ENCODE data around the gene USP25.

The USP25 gene

GRCh38 chr21:15896501-15896900 lies 166.7 kb downstream of the USP25 start:
- H3K27ac Mint-ChIP-seq = no peak overlapping the region
- peaks cover 40% of the 10 kb centered on the region for H3K36me3 Mint-ChIP-seq (ENCODE audit: low read depth)
- H3K9me3 Mint-ChIP-seq = peaks cover 40% of the 10 kb centered on the region
- no peaks in the 10 kb centered on the region for H3K27me3 Mint-ChIP-seq (ENCODE audit: low read depth)
- TF ChIP-seq CTCF (IDR thresholded peaks at IDR 0.05; ENCODE audit: unreplicated experiment in 3 of 3) = no peak
- H3K4me3 Mint-ChIP-seq = no peak overlapping the region
- peaks cover 17% of the 10 kb centered on the region for H3K4me1 Mint-ChIP-seq

DNA sequence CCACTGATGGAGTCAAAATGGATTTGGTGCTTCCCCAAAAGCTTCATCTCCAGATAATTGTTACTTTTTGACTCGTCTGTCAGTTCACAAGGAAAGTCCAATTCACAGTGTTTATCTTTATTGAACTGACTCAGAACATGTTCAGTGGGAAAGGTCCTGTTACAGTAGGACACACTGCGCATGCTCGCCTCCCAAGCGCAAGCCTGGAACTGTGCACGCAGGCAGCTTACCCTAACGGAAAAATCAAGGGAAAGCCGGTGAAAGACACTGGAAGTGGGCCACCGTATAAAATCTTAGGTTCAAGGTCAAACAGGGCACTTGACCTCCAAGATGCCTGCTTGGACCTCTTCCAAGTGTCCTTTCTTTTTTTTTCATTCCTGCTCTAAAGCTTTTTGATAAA lies 174.6 kb downstream of the USP25 start:
- Mint-ChIP-seq H3K4me1 (no peaks in the 10 kb centered on the region), H3K27me3 (ENCODE audit: low read depth) (no peaks in the 10 kb centered on the region), H3K36me3 (ENCODE audit: low read depth) (peaks cover 36% of the 10 kb centered on the region), H3K9me3 (peaks cover 52% of the 10 kb centered on the region), H3K4me3 (no peak overlapping the region), H3K27ac (no peak overlapping the region)
- TF ChIP-seq CTCF (IDR thresholded peaks at IDR 0.05; ENCODE audit: unreplicated experiment in 3 of 3) = no peak

DNA sequence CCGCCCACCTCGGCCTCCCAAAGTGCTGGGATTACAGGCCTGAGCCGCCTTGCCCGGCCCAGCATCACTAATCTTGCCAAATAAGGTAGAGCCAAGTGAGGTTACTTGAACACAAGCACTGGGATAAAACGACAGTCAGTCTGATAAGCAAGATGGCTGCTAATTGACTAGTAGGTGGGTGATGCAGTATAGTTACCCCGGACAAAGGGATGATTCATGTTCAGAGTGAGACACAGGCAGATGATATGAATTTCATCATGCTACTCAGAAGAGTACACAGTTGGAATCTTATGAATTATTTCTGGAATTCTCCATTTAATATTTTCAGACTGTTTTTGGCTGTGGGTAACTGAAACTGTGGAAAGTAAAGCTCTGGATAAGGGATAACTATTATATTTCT lies 178.4 kb downstream of the USP25 start:
- no peaks in the 10 kb centered on the region for H3K27me3 Mint-ChIP-seq (ENCODE audit: low read depth)

GRCh38 chr21:15928196-15928595 lies 198.4 kb downstream of the USP25 start:
- Mint-ChIP-seq H3K4me3 (no peak overlapping the region), H3K27me3 (ENCODE audit: low read depth) (no peaks in the 10 kb centered on the region), H3K4me1 (peaks cover 30% of the 10 kb centered on the region), H3K36me3 (ENCODE audit: low read depth) (peaks cover under 1% of the 10 kb centered on the region), H3K27ac (peak overlapping the region; percentile 18 to 38 (median 29)), H3K9me3 (peaks cover 10% of the 10 kb centered on the region)
- TF ChIP-seq CTCF (IDR thresholded peaks at IDR 0.05; ENCODE audit: unreplicated experiment in 3 of 3) = no peak

More for the DNA sequence above, 178.4 kb downstream of the USP25 start:
- TF ChIP-seq CTCF (IDR thresholded peaks at IDR 0.05; ENCODE audit: unreplicated experiment in 3 of 3) = no peak
- peaks cover 11% of the 10 kb centered on the region for H3K36me3 Mint-ChIP-seq (ENCODE audit: low read depth)
- peaks cover 33% of the 10 kb centered on the region for H3K9me3 Mint-ChIP-seq
- H3K27ac Mint-ChIP-seq = no peak overlapping the region
- no peak overlapping the region for H3K4me3 Mint-ChIP-seq
- no peaks in the 10 kb centered on the region for H3K4me1 Mint-ChIP-seq

DNA sequence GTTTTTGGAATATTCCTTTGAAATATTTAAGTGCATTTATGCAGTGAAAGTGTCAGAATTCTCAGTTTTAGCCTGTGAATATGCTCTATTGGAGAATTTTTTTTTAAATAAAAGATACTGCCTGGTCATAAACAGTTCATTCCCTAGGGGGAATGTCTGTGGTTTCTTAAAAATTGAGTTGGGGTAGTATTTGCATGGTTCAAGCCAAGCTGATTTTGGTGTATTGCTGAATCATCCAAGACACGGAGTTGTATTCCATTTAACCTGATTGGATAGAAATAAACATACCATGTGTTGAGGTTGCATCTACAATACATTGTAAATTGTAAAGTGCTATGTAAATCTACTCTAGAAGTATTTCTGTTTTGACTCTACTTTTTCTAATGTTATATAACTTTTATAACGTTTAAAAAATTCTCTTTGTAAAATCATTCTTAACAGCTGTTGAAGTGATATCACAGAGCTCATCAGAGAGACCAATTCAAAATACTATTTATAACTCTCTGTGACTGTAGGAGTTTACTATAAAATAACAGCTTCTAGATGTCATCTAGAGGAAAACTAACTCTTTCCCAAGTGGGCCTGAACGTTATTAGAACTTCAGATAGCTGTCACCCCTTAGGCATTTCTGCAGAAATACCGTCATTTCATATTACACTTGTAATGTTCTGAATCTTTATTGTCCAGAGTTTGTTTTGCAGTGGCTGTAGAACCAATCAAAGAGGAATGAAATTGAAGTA lies 199.1 kb downstream of the USP25 start:
- Mint-ChIP-seq H3K27ac (peak overlapping the region in 1 of 3 experiments; percentile 38), H3K9me3 (peaks cover 10% of the 10 kb centered on the region), H3K36me3 (ENCODE audit: low read depth) (no peaks in the 10 kb centered on the region), H3K27me3 (ENCODE audit: low read depth) (no peaks in the 10 kb centered on the region), H3K4me1 (peaks cover 33% of the 10 kb centered on the region), H3K4me3 (no peak overlapping the region)
- no peak for TF ChIP-seq CTCF (IDR thresholded peaks at IDR 0.05; ENCODE audit: unreplicated experiment in 3 of 3)

GRCh38 chr21:15929536-15929935 lies 199.8 kb downstream of the USP25 start:
- Mint-ChIP-seq H3K9me3 (peaks cover 10% of the 10 kb centered on the region), H3K27me3 (ENCODE audit: low read depth) (no peaks in the 10 kb centered on the region), H3K4me1 (peaks cover 33% of the 10 kb centered on the region), H3K4me3 (no peak overlapping the region), H3K27ac (no peak overlapping the region), H3K36me3 (ENCODE audit: low read depth) (no peaks in the 10 kb centered on the region)
- TF ChIP-seq CTCF (IDR thresholded peaks at IDR 0.05; ENCODE audit: unreplicated experiment in 3 of 3) = no peak

Measured in nephron (organoid).